HepG2 (cell line): Measurements from ENCODE around the gene ALDH3B1. TPM values are rescaled to one million over a fixed set of nuclear protein-coding genes. Genes with fewer than 3 reads are reported as not detected.

Source experiments
- ATF6 ChIP-seq: sonication (generic); formaldehyde crosslinking; conservative IDR thresholded peaks from 2 replicates; pipeline ENCODE4 v1.4.0; 2020; ENCODE audit warnings: missing genetic modification reagents
- BCLAF1 ChIP-seq: fragments of 450-650 bp; IDR thresholded peaks from 2 replicates; pipeline ENCODE4 v1.6.1; 2017; ENCODE audit warnings: mild to moderate bottlenecking
- BHLHE40 ChIP-seq: IDR thresholded peaks from 2 replicates; pipeline ENCODE4 v1.6.1; 2011; ENCODE audit warnings: low read length, improper control_type of control experiment
- HMG20A ChIP-seq: IDR thresholded peaks from 2 replicates; pipeline ENCODE4 v1.6.1; 2016; ENCODE audit warnings: borderline replicate concordance
- KMT2B ChIP-seq: IDR thresholded peaks from 2 replicates; pipeline ENCODE4 v1.6.1; 2016; ENCODE audit warnings: missing genetic modification reagents, missing compliant biosample characterization
- MTF1 ChIP-seq: sonication (generic); formaldehyde crosslinking; IDR thresholded peaks from 2 replicates; pipeline ENCODE4 v1.5.0; 2020; ENCODE audit warnings: missing genetic modification reagents
- MXD3 ChIP-seq: IDR thresholded peaks from 2 replicates; pipeline ENCODE4 v1.6.1; 2016; ENCODE audit warnings: mild to moderate bottlenecking, missing biosample characterization, missing genetic modification reagents
- MYC ChIP-seq: sonication (generic); formaldehyde crosslinking; IDR thresholded peaks from 2 replicates; pipeline ENCODE4 v1.9.0; 2021; ENCODE audit warnings: missing genetic modification reagents, borderline replicate concordance
- RELA ChIP-seq: sonication (generic); formaldehyde crosslinking; IDR thresholded peaks from 2 replicates; pipeline ENCODE4 v1.4.0; 2020; ENCODE audit warnings: missing genetic modification reagents
- TOPORS ChIP-seq: sonication (generic); formaldehyde crosslinking; IDR thresholded peaks from 2 replicates; pipeline ENCODE4 v1.8.0; 2023; ENCODE audit warnings: mild to moderate bottlenecking, missing genetic modification reagents
- TRIM24 ChIP-seq: sonication (generic); formaldehyde crosslinking; IDR thresholded peaks from 2 replicates; pipeline ENCODE4 v1.8.0; 2022; ENCODE audit warnings: mild to moderate bottlenecking, missing genetic modification reagents
- ZFX ChIP-seq: sonication (generic); formaldehyde crosslinking; IDR thresholded peaks from 2 replicates; pipeline ENCODE4 v1.4.0; 2020; ENCODE audit warnings: mild to moderate bottlenecking, low read depth, missing genetic modification reagents, moderate library complexity
- ZNF18 ChIP-seq: sonication (generic); formaldehyde crosslinking; IDR thresholded peaks from 2 replicates; pipeline ENCODE4 v1.8.0; 2022; ENCODE audit warnings: mild to moderate bottlenecking, missing genetic modification reagents; ENCODE audit not compliant: insufficient replicate concordance
- ZNF34 ChIP-seq: sonication (generic); formaldehyde crosslinking; IDR thresholded peaks from 2 replicates; pipeline ENCODE4 v1.4.0; 2020; ENCODE audit warnings: mild to moderate bottlenecking, missing genetic modification reagents, borderline replicate concordance
- ZNF589 ChIP-seq: sonication (generic); formaldehyde crosslinking; conservative IDR thresholded peaks from 2 replicates; pipeline ENCODE4 v1.8.0; 2022; ENCODE audit warnings: mild to moderate bottlenecking, moderate library complexity, missing genetic modification reagents
- ZNF605 ChIP-seq: sonication (generic); formaldehyde crosslinking; IDR thresholded peaks from 2 replicates; pipeline ENCODE4 v1.8.0; 2022; ENCODE audit warnings: mild to moderate bottlenecking, missing genetic modification reagents
- ZNF615 ChIP-seq: sonication (generic); formaldehyde crosslinking; IDR thresholded peaks from 2 replicates; pipeline ENCODE4 v1.5.0; 2020; ENCODE audit warnings: mild to moderate bottlenecking, missing genetic modification reagents, borderline replicate concordance
- ZNF800 ChIP-seq: sonication (generic); formaldehyde crosslinking; IDR thresholded peaks from 2 replicates; pipeline ENCODE4 v1.4.0; 2020; ENCODE audit warnings: missing genetic modification reagents
- ZSCAN22 ChIP-seq: sonication (generic); formaldehyde crosslinking; IDR thresholded peaks from 2 replicates; pipeline ENCODE4 v1.4.0; 2020; ENCODE audit warnings: mild to moderate bottlenecking, missing genetic modification reagents
- polyA plus RNA-seq, 8 experiments: library from polyadenylated mRNA; depleted of rRNA in 3 of 8; stranded (reverse) in 7 of 8; unstranded in 1 of 8; fragments of >200 nt; fragmentation: Illumina TruSeq in 4 of 8; extraction: Trizol in 4 of 8; gene quantifications; 2 replicates each; pipeline versions ENCODE4 v1.2.1 to v1.2.3, GENCODE V29; 2011 to 2016; ENCODE audit warnings: low read depth in 4 of 8, missing spikeins in 1 of 8, mixed read lengths in 1 of 8; ENCODE audit not compliant: insufficient read depth in 1 of 8
- total RNA-seq, 5 experiments: library from RNA; depleted of rRNA; stranded (reverse); fragments of >200 nt; fragmentation: Illumina TruSeq; extraction: Trizol; gene quantifications; 2 replicates each; pipeline ENCODE4 v1.2.3, GENCODE V29; 2016; ENCODE audit warnings: low read depth in 1 of 5

ALDH3B1 gene
- total and polyA plus RNA-seq, 2 of the 13 experiments (the other 11 are each of a cell fraction or from before 2014, with no cell fraction given) = 4.0 to 6.7 TPM

GRCh38 chr11:68016904-68017817, 7.0 kb downstream of the ALDH3B1 start (continued):
- TF ChIP-seq BCLAF1 = no peak
- TF ChIP-seq TRIM24 = no peak
- peak; percentile 40; the same call in 1 of the 2 replicates for TF ChIP-seq HMG20A (CRISPR knock-in tag)
- TF ChIP-seq MTF1 (CRISPR knock-in tag) = no peak
- peak; percentile 75; the same call in 1 of the 2 replicates for TF ChIP-seq ZNF605 (CRISPR knock-in tag)
- no peak for TF ChIP-seq RELA
- peak; percentile 88 for TF ChIP-seq BHLHE40
- no peak for TF ChIP-seq ZNF615 (CRISPR knock-in tag)
- no peak for TF ChIP-seq ZNF34 (CRISPR knock-in tag)
- no peak; the same call in 1 of the 2 replicates for TF ChIP-seq ZNF589 (CRISPR knock-in tag)
- TF ChIP-seq MYC (CRISPR knock-in tag) = peak; percentile 38
- TF ChIP-seq ZFX (CRISPR knock-in tag) = peak; percentile 90
- no peak; the same call in 1 of the 2 replicates for TF ChIP-seq KMT2B
- TF ChIP-seq ZSCAN22 (CRISPR knock-in tag) = no peak
- no peak for TF ChIP-seq ZNF18 (CRISPR knock-in tag)
- TF ChIP-seq MXD3 (CRISPR knock-in tag) = 0 out of 2 replicates have a peak, but pooled peaks have one; percentile 44
- TF ChIP-seq TOPORS = no peak
- TF ChIP-seq ZNF800 = peak; percentile 68; the same call in 1 of the 2 replicates
- TF ChIP-seq ATF6 (CRISPR knock-in tag) = no peak
